GM23338 (cell line): ENCODE results near the gene CNGA4. TPM values are rescaled to one million over a fixed set of nuclear protein-coding genes. Genes with fewer than 3 reads are reported as not detected.

Experiments
- CTCF ChIP-seq, 2 experiments: fragments of 200-600 bp in 1 of 2; sonication (generic) in 1 of 2; conservative IDR thresholded peaks; 2 replicates each; pipeline versions ENCODE4 v1.5.1 to v1.6.1; 2016 to 2017; ENCODE audit warnings: antibody characterized with exemption in 2 of 2, low read depth in 2 of 2, mild to moderate bottlenecking in 2 of 2, moderate library complexity in 1 of 2
- EZH2 ChIP-seq: fragments of 200-600 bp; sonication (generic); IDR thresholded peaks from one replicate; pipeline ENCODE4 v1.8.0; 2017; ENCODE audit warnings: antibody characterized with exemption, mild to moderate bottlenecking, low read depth; ENCODE audit not compliant: unreplicated experiment
- REST ChIP-seq: IDR thresholded peaks from one replicate; pipeline ENCODE4 v1.6.1; 2018; ENCODE audit warnings: antibody characterized with exemption; ENCODE audit not compliant: unreplicated experiment
- polyA plus RNA-seq: library from polyadenylated mRNA; unstranded; fragments of >200 nt; fragmentation: Nextera tagmentation; extraction: Ambion mirVana; gene quantifications from 2 replicates; pipeline ENCODE4 v1.2.1, GENCODE V29; 2016
- total RNA-seq: library from RNA; depleted of rRNA; stranded (reverse); fragments of >200 nt; shearing (Covaris generic); gene quantifications from 2 replicates; pipeline ENCODE4 v1.2.3, GENCODE V29; 2014
- TF ChIP-seq, protein P1 (sequence below): fragments of 250-450 bp; sonication (Bioruptor Pico); IDR thresholded peaks from 2 replicates; pipeline ENCODE4 v1.5.0; 2020; ENCODE audit warnings: mild to moderate bottlenecking, moderate library complexity

Gene CNGA4
- total and polyA plus RNA-seq, 2 experiments from 2014 or later, result 0.15 TPM; not detected in 1

DNA sequence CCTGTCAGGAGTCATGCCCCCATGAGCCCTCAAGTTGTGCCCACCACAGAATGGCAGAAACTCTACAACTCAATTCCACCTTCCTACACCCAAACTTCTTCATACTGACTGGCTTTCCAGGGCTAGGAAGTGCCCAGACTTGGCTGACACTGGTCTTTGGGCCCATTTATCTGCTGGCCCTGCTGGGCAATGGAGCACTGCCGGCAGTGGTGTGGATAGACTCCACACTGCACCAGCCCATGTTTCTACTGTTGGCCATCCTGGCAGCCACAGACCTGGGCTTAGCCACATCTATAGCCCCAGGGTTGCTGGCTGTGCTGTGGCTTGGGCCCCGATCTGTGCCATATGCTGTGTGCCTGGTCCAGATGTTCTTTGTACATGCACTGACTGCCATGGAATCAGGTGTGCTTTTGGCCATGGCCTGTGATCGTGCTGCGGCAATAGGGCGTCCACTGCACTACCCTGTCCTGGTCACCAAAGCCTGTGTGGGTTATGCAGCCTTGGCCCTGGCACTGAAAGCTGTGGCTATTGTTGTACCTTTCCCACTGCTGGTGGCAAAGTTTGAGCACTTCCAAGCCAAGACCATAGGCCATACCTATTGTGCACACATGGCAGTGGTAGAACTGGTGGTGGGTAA lies 39.6 kb upstream of the CNGA4 start, which contains the start of gene OR52W1 (continued):
- TF ChIP-seq, protein P1, sequence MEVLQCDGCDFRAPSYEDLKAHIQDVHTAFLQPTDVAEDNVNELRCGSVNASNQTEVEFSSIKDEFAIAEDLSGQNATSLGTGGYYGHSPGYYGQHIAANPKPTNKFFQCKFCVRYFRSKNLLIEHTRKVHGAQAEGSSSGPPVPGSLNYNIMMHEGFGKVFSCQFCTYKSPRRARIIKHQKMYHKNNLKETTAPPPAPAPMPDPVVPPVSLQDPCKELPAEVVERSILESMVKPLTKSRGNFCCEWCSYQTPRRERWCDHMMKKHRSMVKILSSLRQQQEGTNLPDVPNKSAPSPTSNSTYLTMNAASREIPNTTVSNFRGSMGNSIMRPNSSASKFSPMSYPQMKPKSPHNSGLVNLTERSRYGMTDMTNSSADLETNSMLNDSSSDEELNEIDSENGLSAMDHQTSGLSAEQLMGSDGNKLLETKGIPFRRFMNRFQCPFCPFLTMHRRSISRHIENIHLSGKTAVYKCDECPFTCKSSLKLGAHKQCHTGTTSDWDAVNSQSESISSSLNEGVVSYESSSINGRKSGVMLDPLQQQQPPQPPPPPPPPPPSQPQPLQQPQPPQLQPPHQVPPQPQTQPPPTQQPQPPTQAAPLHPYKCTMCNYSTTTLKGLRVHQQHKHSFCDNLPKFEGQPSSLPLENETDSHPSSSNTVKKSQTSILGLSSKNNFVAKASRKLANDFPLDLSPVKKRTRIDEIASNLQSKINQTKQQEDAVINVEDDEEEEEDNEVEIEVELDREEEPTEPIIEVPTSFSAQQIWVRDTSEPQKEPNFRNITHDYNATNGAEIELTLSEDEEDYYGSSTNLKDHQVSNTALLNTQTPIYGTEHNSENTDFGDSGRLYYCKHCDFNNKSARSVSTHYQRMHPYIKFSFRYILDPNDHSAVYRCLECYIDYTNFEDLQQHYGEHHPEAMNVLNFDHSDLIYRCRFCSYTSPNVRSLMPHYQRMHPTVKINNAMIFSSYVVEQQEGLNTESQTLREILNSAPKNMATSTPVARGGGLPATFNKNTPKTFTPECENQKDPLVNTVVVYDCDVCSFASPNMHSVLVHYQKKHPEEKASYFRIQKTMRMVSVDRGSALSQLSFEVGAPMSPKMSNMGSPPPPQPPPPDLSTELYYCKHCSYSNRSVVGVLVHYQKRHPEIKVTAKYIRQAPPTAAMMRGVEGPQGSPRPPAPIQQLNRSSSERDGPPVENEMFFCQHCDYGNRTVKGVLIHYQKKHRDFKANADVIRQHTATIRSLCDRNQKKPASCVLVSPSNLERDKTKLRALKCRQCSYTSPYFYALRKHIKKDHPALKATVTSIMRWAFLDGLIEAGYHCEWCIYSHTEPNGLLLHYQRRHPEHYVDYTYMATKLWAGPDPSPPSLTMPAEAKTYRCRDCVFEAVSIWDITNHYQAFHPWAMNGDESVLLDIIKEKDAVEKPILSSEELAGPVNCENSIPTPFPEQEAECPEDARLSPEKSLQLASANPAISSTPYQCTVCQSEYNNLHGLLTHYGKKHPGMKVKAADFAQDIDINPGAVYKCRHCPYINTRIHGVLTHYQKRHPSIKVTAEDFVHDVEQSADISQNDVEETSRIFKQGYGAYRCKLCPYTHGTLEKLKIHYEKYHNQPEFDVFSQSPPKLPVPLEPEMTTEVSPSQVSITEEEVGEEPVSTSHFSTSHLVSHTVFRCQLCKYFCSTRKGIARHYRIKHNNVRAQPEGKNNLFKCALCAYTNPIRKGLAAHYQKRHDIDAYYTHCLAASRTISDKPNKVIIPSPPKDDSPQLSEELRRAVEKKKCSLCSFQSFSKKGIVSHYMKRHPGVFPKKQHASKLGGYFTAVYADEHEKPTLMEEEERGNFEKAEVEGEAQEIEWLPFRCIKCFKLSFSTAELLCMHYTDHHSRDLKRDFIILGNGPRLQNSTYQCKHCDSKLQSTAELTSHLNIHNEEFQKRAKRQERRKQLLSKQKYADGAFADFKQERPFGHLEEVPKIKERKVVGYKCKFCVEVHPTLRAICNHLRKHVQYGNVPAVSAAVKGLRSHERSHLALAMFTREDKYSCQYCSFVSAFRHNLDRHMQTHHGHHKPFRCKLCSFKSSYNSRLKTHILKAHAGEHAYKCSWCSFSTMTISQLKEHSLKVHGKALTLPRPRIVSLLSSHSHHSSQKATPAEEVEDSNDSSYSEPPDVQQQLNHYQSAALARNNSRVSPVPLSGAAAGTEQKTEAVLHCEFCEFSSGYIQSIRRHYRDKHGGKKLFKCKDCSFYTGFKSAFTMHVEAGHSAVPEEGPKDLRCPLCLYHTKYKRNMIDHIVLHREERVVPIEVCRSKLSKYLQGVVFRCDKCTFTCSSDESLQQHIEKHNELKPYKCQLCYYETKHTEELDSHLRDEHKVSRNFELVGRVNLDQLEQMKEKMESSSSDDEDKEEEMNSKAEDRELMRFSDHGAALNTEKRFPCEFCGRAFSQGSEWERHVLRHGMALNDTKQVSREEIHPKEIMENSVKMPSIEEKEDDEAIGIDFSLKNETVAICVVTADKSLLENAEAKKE, result no peak
- TF ChIP-seq REST (no peak), CTCF (conservative IDR thresholded peaks at IDR 0.05; ENCODE audit: low read depth in 2 of 2) (no peak), EZH2 (no peak)
